Measurements from ENCODE around the gene PPP1R9A.

The PPP1R9A gene

GRCh38 chr7:95324431-95324830 is 417.0 kb downstream of the PPP1R9A start, which contains the start of gene PON1:
TSS of gene PON1 (minus strand) at chr7:95324532. CDS start at chr7:95324475, 57 bp downstream.
- peak; percentile 89 for DNase-seq

GRCh38 chr7:95327356-95327755 is 420.0 kb downstream of the PPP1R9A start:
- no peak for DNase-seq

GRCh38 chr7:95330204-95330960 is 423.0 kb downstream of the PPP1R9A start:
- DNase-seq, result no peak

- DNase-seq, result no peak
Observed at GRCh38 chr7:95330961-95331337, 423.6 kb downstream of the PPP1R9A start.

GRCh38 chr7:95334447-95334846 is 427.1 kb downstream of the PPP1R9A start:
- DNase-seq, result no peak

- DNase-seq, result no peak
Observed at GRCh38 chr7:95335093-95335492, 427.7 kb downstream of the PPP1R9A start.

- DNase-seq, result no peak
Observed at GRCh38 chr7:95338832-95339231, 431.4 kb downstream of the PPP1R9A start.

GRCh38 chr7:95340491-95340890 is 433.1 kb downstream of the PPP1R9A start:
- DNase-seq, result no peak

- DNase-seq, result no peak
Observed at GRCh38 chr7:95342029-95342428, 434.6 kb downstream of the PPP1R9A start.

- DNase-seq, result peak; percentile 4
Observed at GRCh38 chr7:95342642-95343307, 435.4 kb downstream of the PPP1R9A start.

Measured in NCI-H146 (cell line).